Upper lobe of left lung (tissue), 6 donors: ENCODE data around the gene SREBF1. TPM values are rescaled to one million over a fixed set of nuclear protein-coding genes. Genes with fewer than 3 reads are reported as not detected.
A peak's percentile ranks its signal among the peaks of the same experiment; 100 is the strongest.

Source experiments
- ATAC-seq, 2 donors: fragments of 200-7000 bp; cut with Tn5 transposase; one replicate each; pipeline ENCODE4 v1.9.1; 2022; ENCODE audit warnings: mild to moderate bottlenecking in 2 of 2, moderate library complexity in 2 of 2; ENCODE audit not compliant: low FRiP score in 2 of 2
- DNase-seq, 2 donors: peaks; one replicate each; pipeline ENCODE4 v3.0.0-alpha.2; 2019 to 2020
- H3K27ac ChIP-seq, 4 donors: fragments of 200-600 bp; sonication (generic); one replicate each; pipeline ENCODE4 v1.5.1; 2016 to 2019
- H3K27me3 ChIP-seq, 4 donors: fragments of 200-600 bp; sonication (generic); one replicate each; pipeline ENCODE4 v1.5.1; 2017 to 2019
- H3K36me3 ChIP-seq, 4 donors: fragments of 200-600 bp; sonication (generic); one replicate each; pipeline ENCODE4 v1.5.1; 2016 to 2019
- H3K4me1 ChIP-seq, 4 donors: fragments of 200-600 bp; sonication (generic); one replicate each; pipeline ENCODE4 v1.5.1; 2018 to 2019
- H3K4me3 ChIP-seq, 4 donors: fragments of 200-600 bp; sonication (generic); one replicate each; pipeline ENCODE4 v1.5.1; 2017 to 2019; ENCODE audit warnings: mild to moderate bottlenecking in 2 of 4, moderate library complexity in 1 of 4
- H3K9me3 ChIP-seq, 4 donors: fragments of 200-600 bp; sonication (generic); one replicate each; pipeline ENCODE4 v1.5.1; 2018 to 2019
- CTCF ChIP-seq, 6 experiments: fragments of 450-650 bp in 4 of 6; fragments of 200-600 bp in 2 of 6; sonication (generic) in 2 of 6; IDR thresholded peaks; one replicate each; pipeline ENCODE4 v1.5.1; 2016 to 2019; ENCODE audit warnings: antibody characterized with exemption in 6 of 6
- EP300 ChIP-seq, 4 donors: sonication (generic); formaldehyde crosslinking; IDR thresholded peaks; one replicate each; pipeline ENCODE4 v1.5.1; 2017; ENCODE audit warnings: antibody characterized with exemption in 4 of 4, control low read depth in 2 of 4
- POLR2A ChIP-seq, 4 donors: fragments of 450-650 bp; IDR thresholded peaks; one replicate each; pipeline ENCODE4 v1.5.1; 2016 to 2017; ENCODE audit warnings: antibody characterized with exemption in 4 of 4, mild to moderate bottlenecking in 2 of 4
- POLR2AphosphoS5 ChIP-seq, 2 donors: sonication (generic); formaldehyde crosslinking; IDR thresholded peaks; one replicate each; pipeline ENCODE4 v1.5.1; 2017; ENCODE audit warnings: antibody characterized with exemption in 2 of 2
- WGBS, 2 donors: methylation state at CpG; one replicate each; pipeline ENCODE4 v1.1.5; 2017 to 2018; 5-methylcytosine and 5-hydroxymethylcytosine counted together
- total RNA-seq, 6 donors: library from RNA; depleted of rRNA in 4 of 6; stranded (reverse); fragments of >200 nt in 4 of 6; gene quantifications; one replicate each; pipeline versions ENCODE4 v1.1.0 to v1.2.1, GENCODE V29; 2016 to 2021
- donor health status: DM: no; HTN: no; CAD: no; lungs with moderate emphysema.
- donor health status: DM: no; HTN: yes; CAD: no; lungs with severe emphysema.

The SREBF1 gene
- total RNA-seq, 6 donors from 2014 or later, result 64.2 to 579 (median 123) TPM

GRCh38 chr17:17805575-17805974 is 31.2 kb downstream of the SREBF1 start:
- TF ChIP-seq POLR2AphosphoS5 (IDR thresholded peaks at IDR 0.05), result no peak
- TF ChIP-seq CTCF (IDR thresholded peaks at IDR 0.05), result no peak
- ATAC-seq (no peak), DNase-seq (peak in 1 of 2 donors; percentile 61)
- H3K4me3 ChIP-seq, result no peak overlapping the region
- H3K36me3 ChIP-seq, result peaks cover 0 to 54% (median 22%) of the 10 kb centered on the region in 4 donors
- no peaks in the 10 kb centered on the region for H3K9me3 ChIP-seq
- H3K27ac ChIP-seq, result no peak overlapping the region
- no peaks in the 10 kb centered on the region for H3K27me3 ChIP-seq
- WGBS, 2 donors, result 79 to 93% methylated on average over 6 to 9 of the region's 9 CpGs
- peaks cover 0 to 19% (median 5%) of the 10 kb centered on the region in 4 donors for H3K4me1 ChIP-seq

- Histone ChIP-seq H3K9me3 (no peaks in the 10 kb centered on the region), H3K36me3 (peaks cover 0 to 55% (median 16%) of the 10 kb centered on the region in 4 donors), H3K27ac (no peak overlapping the region), H3K27me3 (no peaks in the 10 kb centered on the region), H3K4me1 (peaks cover 0 to 4% (median under 1%) of the 10 kb centered on the region in 4 donors), H3K4me3 (no peak overlapping the region)
- ATAC-seq (no peak), DNase-seq (no peak)
- 93 to 95% methylated on average over 3 of the region's 3 CpGs for WGBS, 2 donors
- no peak for TF ChIP-seq EP300 (IDR thresholded peaks at IDR 0.05)
- TF ChIP-seq CTCF (IDR thresholded peaks at IDR 0.05), result no peak
- no peak for TF ChIP-seq POLR2A (IDR thresholded peaks at IDR 0.05)
- TF ChIP-seq POLR2AphosphoS5 (IDR thresholded peaks at IDR 0.05), result no peak
These were observed 32.8 kb downstream of the SREBF1 start for GRCh38 chr17:17804007-17804406.

DNA sequence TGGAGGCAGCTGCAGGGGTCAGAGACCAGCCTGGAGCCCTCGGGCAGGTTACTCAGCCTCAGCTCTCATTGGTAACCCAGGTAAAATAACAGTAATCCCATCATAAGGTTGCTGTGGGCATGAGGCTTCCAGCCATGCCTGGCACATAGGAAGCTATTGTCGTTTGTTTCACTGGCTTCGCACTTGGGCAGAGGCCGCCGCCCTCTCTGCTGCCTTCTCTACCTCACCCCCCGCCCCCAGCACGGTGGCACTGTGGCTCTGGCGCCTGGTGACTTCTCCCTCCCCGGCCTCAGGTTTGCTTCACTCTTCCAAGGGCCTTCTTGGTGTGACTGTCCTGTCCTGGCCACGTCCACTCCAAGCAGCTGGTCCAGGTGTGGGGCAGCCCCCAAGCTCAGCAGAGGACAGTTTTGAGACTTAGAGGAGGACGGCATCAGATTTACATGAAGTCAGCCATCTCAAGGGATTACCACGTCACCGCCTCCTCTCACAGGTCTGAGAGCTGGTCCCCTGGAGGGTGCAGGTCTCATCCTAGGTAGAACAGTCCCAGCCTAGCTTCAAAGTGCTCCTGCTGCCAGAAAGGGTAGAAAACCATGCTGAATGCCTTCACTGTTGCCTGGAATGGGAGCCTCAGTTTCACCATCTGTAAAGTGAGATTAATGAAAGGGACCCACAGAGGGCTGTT is 34.8 kb downstream of the SREBF1 start:
- H3K27ac ChIP-seq, result no peak overlapping the region
- peaks cover 0 to 71% (median 32%) of the 10 kb centered on the region in 4 donors for H3K36me3 ChIP-seq
- H3K4me3 ChIP-seq, result no peak overlapping the region
- no peak for ATAC-seq
- H3K9me3 ChIP-seq, result no peaks in the 10 kb centered on the region
- DNase-seq, result no peak
- TF ChIP-seq CTCF (IDR thresholded peaks at IDR 0.05), result no peak
- no peak for TF ChIP-seq EP300 (IDR thresholded peaks at IDR 0.05)
- TF ChIP-seq POLR2AphosphoS5 (IDR thresholded peaks at IDR 0.05), result no peak
- no peaks in the 10 kb centered on the region for H3K27me3 ChIP-seq
- 90 to 93% methylated on average over 10 to 13 of the region's 13 CpGs for WGBS, 2 donors
- H3K4me1 ChIP-seq, result no peaks in the 10 kb centered on the region

GRCh38 chr17:17800504-17801021 is 36.2 kb downstream of the SREBF1 start:
- peak in 1 of 2 donors; percentile 70 for DNase-seq
- no peak overlapping the region for H3K4me3 ChIP-seq
- no peak for ATAC-seq
- peaks cover 0 to 76% (median 41%) of the 10 kb centered on the region in 4 donors for H3K36me3 ChIP-seq
- H3K4me1 ChIP-seq, result no peaks in the 10 kb centered on the region
- WGBS, 2 donors, result 93 to 100% methylated on average over 3 to 12 of the region's 12 CpGs
- no peaks in the 10 kb centered on the region for H3K27me3 ChIP-seq
- no peaks in the 10 kb centered on the region for H3K9me3 ChIP-seq
- H3K27ac ChIP-seq, result no peak overlapping the region
- TF ChIP-seq POLR2A (IDR thresholded peaks at IDR 0.05), result no peak
- TF ChIP-seq POLR2AphosphoS5 (IDR thresholded peaks at IDR 0.05), result no peak
- TF ChIP-seq CTCF (IDR thresholded peaks at IDR 0.05), result no peak
- no peak for TF ChIP-seq EP300 (IDR thresholded peaks at IDR 0.05)
